Breast epithelium (tissue), 3 donors: Measurements from ENCODE around the gene TPK1.

Experiments used
- POLR2A ChIP-seq: fragments of 450-650 bp; IDR thresholded peaks from one replicate; pipeline ENCODE4 v1.6.1; 2016; ENCODE audit warnings: antibody characterized with exemption, mild to moderate bottlenecking, moderate library complexity
- TF ChIP-seq, protein P1 (sequence below), 3 donors: fragments of 450-650 bp; IDR thresholded peaks; one replicate each; pipeline ENCODE4 v1.5.1; 2016 to 2017; ENCODE audit warnings: antibody characterized with exemption in 3 of 3, mild to moderate bottlenecking in 3 of 3, moderate library complexity in 3 of 3

DNA sequence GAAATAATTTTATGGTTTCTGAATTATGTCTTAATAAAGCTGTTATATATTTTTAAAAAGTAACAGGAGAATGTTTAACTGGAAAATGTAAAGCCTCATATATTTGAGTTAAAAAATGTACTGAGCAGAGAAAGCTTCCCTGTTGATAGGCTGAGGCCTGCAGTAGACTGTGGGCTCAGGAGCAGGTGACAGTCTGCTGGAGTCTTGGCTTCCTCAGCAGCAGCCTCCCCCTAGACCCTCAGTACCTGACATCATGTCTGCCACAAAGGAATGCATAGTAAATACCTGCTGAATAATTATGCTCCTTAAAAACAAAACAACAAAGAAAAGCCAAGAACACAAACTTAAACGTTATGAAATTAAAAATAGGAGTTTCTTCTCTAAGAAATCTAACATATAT, 358.5 kb downstream of the TPK1 start:
- TF ChIP-seq, protein P1, sequence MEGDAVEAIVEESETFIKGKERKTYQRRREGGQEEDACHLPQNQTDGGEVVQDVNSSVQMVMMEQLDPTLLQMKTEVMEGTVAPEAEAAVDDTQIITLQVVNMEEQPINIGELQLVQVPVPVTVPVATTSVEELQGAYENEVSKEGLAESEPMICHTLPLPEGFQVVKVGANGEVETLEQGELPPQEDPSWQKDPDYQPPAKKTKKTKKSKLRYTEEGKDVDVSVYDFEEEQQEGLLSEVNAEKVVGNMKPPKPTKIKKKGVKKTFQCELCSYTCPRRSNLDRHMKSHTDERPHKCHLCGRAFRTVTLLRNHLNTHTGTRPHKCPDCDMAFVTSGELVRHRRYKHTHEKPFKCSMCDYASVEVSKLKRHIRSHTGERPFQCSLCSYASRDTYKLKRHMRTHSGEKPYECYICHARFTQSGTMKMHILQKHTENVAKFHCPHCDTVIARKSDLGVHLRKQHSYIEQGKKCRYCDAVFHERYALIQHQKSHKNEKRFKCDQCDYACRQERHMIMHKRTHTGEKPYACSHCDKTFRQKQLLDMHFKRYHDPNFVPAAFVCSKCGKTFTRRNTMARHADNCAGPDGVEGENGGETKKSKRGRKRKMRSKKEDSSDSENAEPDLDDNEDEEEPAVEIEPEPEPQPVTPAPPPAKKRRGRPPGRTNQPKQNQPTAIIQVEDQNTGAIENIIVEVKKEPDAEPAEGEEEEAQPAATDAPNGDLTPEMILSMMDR (IDR thresholded peaks at IDR 0.05), result no peak
- TF ChIP-seq POLR2A, result no peak
